Coronary artery (tissue), 2 donors: ENCODE results near the gene PRDM16.

Experiments
- DNase-seq: peaks from one replicate; pipeline ENCODE4 v3.0.0-alpha.2; 2017; ENCODE audit warnings: low spot score
- H3K27ac ChIP-seq, 2 donors: fragments of 200-600 bp; sonication (generic); one replicate each; pipeline ENCODE4 v1.5.1; 2016 to 2019
- H3K4me3 ChIP-seq: fragments of 200-600 bp; sonication (generic); 2 replicates; pipeline ENCODE4 v1.5.1; 2016; ENCODE audit warnings: mild to moderate bottlenecking, moderate library complexity
- TF ChIP-seq, protein P1 (sequence below): fragments of 200-600 bp; sonication (generic); IDR thresholded peaks from one replicate; pipeline ENCODE4 v1.5.1; 2019; ENCODE audit warnings: antibody characterized with exemption

The PRDM16 gene

DNA sequence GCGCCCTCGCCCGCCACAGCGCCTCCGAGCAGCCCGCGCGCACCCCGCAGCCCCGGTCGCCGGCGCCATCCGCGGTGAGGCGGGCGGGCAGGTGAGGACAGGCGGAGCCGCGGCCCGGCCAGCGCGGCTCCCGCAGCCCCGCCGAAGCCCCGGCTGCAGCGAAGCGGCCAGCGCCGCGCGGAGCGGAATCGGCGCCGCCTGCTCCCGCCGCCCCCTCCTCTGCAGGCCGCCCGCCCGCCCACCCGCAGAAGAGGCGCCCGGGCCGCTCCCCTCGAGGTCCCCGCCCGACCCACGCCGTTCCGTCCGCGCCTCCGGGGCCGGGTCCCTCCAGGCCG, 1.3 kb downstream of the PRDM16 start:
- TF ChIP-seq, protein P1, sequence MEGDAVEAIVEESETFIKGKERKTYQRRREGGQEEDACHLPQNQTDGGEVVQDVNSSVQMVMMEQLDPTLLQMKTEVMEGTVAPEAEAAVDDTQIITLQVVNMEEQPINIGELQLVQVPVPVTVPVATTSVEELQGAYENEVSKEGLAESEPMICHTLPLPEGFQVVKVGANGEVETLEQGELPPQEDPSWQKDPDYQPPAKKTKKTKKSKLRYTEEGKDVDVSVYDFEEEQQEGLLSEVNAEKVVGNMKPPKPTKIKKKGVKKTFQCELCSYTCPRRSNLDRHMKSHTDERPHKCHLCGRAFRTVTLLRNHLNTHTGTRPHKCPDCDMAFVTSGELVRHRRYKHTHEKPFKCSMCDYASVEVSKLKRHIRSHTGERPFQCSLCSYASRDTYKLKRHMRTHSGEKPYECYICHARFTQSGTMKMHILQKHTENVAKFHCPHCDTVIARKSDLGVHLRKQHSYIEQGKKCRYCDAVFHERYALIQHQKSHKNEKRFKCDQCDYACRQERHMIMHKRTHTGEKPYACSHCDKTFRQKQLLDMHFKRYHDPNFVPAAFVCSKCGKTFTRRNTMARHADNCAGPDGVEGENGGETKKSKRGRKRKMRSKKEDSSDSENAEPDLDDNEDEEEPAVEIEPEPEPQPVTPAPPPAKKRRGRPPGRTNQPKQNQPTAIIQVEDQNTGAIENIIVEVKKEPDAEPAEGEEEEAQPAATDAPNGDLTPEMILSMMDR, result no peak
- Histone ChIP-seq H3K4me3 (peak overlapping the region; percentile 99), H3K27ac (peak overlapping the region; percentile 100)
- DNase-seq, result no peak

DNA sequence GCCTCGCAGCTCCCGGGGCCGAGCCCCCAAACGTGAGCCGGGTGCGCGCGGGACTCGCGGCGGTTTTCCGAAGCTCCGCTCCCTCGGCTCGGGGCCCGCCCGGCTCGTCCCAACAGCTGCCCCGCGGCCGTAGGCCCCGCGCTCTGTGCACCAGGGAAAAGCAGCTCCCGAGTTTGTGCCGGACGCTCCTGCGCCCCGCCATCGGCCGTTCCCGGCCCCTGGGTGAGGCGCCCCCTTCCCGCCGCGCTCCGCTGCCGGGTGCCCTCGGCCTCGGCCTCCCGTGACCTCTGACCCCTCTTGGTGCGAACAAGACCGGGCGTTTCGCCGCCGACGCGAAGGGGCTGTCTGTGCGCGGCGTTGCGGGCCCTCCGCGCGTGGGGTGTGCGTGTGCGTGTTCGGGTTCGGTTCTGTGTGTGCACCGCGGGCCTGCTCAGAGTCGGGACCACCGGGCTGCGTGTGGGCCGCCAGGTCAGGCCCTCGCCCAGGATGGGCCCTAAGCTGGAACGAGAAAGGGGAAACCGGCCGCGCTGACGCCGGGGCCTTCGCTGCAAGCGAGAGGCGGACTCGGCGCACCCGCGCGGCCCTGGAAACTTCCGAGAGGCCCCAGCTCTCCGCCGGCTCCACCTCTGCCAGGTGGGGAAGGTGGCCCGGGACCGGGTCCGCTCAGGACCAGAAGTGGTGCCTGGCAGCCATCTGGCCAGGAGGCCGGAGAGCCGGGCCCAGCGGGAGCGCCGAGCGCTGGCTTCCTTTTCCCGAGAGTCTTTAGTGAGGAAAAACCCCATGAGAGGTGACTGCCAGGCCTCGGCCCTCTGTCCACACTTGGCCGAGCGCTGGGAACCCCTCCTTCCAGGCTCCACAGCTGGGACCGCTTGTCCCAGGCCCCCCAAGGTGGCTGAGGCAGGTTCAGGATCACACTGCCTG, 1.9 kb downstream of the PRDM16 start:
- H3K4me3 ChIP-seq, result peak overlapping the region; percentile 99
- peak overlapping the region; percentile 100 for H3K27ac ChIP-seq
- no peak for DNase-seq
- TF ChIP-seq, protein P1, result no peak

DNA sequence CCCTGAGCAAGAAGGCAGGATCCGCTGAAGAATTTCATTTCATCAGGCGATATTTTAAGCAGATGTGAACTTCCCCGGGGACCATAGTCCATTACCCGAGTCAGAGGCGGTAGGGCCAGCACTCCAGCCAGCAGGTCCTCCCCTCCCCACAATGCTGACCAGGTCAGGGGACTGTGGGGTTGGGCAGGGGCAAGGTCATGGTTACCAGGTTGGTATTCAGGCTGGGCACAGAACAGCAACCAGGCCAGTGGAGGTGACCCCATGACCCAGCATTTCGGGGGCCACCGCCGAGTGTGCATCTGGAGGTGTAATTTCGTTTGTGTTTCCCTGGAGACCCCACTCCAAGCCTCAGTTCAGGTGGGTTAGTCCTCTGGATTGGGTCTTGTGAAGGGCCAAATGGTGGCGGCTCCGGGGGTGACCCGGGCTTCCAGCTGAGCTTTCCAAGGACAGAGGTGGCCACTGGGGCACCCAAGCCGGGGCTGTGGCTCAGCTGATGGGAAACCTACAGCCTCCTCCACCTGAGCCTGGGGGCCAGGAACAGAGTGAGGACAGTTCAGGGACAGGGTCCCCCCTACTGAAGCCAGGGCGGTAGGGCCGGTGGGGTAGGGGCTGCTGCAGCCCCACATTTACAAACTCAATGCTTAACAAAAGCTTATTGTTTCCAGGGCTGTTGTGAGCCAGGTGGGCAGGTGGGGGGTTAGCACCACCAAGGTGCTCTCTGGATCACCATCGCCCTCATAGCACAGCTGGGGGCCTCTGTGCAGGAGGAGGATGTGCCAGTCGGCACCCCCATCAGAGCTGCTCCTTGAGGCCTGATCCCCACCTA, 2.8 kb downstream of the PRDM16 start:
- TF ChIP-seq, protein P1, result no peak
- peak overlapping the region; percentile 99 for H3K4me3 ChIP-seq
- no peak for DNase-seq
- peak overlapping the region; percentile 100 for H3K27ac ChIP-seq

DNA sequence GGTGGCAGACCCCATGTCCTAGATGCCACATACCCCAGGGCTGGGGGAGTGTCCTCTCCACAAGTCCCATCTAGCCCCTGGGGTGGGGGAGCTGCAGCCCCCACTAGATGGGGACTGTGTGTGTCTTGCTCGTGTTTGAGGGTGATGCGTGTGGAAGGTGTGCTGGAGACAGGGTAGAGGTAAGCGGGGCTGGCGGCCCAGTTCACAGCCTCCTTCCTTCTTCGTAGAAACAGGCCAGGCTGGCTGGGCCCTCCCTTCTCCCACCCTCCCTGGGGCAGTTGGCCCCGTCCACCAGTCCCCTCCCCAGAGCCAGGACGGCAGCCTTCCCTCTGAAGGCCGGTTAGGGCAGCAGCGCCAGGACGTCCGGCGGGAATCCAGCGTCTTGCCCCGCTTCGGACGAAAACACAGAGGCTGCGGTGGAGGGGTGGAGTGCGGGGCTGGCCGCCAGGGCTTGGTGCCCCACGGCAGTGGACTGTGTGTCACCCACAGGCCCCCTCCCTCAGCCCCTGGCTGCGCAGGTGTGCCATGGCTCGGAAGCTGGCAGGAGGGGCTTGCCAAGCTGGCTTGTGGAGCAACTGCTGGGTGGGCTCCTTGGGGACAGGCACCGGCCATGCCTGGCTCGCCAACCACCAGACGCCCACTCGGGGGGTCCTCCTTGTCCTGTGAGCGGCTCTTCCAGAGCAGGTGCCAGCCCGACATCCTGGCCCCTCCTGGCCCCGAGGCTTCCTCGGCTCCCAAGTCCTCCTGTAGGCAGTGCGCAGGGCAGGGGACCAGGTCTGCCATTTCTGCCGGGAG, 3.6 kb downstream of the PRDM16 start:
- Histone ChIP-seq H3K4me3 (peak overlapping the region; percentile 99), H3K27ac (peak overlapping the region; percentile 100)
- TF ChIP-seq, protein P1, result no peak
- DNase-seq, result no peak

DNA sequence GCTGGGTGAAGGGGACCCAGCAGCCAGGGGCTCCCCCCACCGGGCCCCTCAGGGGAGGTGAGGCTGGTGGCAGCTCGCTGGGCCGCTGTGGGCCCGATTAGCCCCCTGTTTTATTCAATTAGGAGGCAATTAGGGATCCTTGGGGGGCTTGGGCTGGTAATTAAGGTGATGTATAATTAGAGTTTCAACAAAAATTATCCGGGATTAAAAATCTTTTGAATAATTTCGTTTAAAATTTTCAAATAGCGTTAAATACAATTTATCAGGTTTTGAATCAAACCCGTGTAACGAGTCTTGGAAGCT, 4.1 kb downstream of the PRDM16 start:
- Histone ChIP-seq H3K27ac (peak overlapping the region; percentile 100), H3K4me3 (peak overlapping the region; percentile 99)
- TF ChIP-seq, protein P1, result no peak
- DNase-seq, result no peak

DNA sequence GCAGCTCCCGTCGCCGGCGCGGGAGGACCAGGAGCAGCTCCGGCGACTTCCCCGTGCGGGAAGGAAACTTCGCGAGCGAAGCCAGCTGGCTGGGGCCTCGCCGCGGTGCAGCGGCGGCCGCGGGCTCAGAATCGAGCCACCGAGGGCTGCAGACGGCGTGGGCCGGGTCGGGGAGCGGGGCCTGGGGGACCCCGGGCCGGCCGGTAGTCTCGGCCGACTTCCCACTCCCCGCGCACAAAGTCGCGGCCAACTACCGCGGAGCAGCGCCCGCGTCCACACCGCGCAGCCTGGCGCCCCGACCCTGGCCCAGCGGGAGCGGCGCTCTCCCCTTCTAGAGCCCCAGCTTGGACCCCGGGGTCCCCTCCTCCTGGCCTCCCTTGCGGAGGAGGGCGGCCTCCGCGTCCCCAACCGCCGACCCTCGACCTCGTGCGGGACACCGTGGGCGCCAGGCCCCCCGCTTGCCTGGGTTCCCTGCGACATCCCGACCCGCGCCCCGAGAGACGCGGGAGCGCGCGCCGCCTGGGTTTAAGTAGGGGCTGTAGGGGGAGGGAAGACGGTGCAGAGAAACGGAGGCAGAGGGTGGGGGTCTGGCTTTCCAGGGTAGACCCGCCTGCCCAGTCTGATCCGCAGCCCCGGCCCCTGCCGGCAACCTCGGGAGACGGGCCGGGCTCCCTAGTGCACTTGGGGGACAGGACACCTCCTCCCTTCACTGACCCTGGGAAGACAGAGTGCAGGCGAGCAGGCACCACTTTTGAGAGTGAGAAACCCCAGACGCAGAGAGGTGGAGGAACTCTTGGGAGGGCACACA, 4.7 kb downstream of the PRDM16 start:
- no peak for DNase-seq
- Histone ChIP-seq H3K4me3 (peak overlapping the region; percentile 99), H3K27ac (peak overlapping the region; percentile 100)
- TF ChIP-seq, protein P1, result no peak
